ENCODE measurements around the gene FAT2.
"Not testable (repeated sequence)": the region's sequence is repeated elsewhere in the genome, so short reads cannot be mapped to it uniquely, and the experiment has no call there.

Gene FAT2

GRCh38 chr5:151611127-151611775 lies 20.1 kb upstream of the FAT2 start:
- DNase-seq (ENCODE audit: low read depth) = no peak

GRCh38 chr5:151608522-151608921 lies 17.4 kb upstream of the FAT2 start:
- DNase-seq (ENCODE audit: low read depth) = no peak

- no peak for DNase-seq (ENCODE audit: low read depth)
Observed at GRCh38 chr5:151607304-151607703, 16.2 kb upstream of the FAT2 start.

GRCh38 chr5:151605559-151605958 lies 14.4 kb upstream of the FAT2 start:
- DNase-seq (ENCODE audit: low read depth) = no peak

- no peak for DNase-seq (ENCODE audit: low read depth)
Observed at GRCh38 chr5:151602806-151603205, 11.7 kb upstream of the FAT2 start.

GRCh38 chr5:151601391-151601790 lies 10.3 kb upstream of the FAT2 start:
- DNase-seq (ENCODE audit: low read depth) = no peak

- DNase-seq (ENCODE audit: low read depth) = no peak
Observed at GRCh38 chr5:151600069-151600665, 9.0 kb upstream of the FAT2 start.

- DNase-seq (ENCODE audit: low read depth) = no peak
Observed at GRCh38 chr5:151598984-151599383, 7.9 kb upstream of the FAT2 start.

GRCh38 chr5:151598549-151598948 lies 7.4 kb upstream of the FAT2 start:
- no peak for DNase-seq (ENCODE audit: low read depth)

GRCh38 chr5:151597749-151598148 lies 6.6 kb upstream of the FAT2 start:
- no peak for DNase-seq (ENCODE audit: low read depth)

GRCh38 chr5:151596828-151597539 lies 5.9 kb upstream of the FAT2 start:
- no peak for DNase-seq (ENCODE audit: low read depth)

- DNase-seq (ENCODE audit: low read depth) = no peak
Observed at GRCh38 chr5:151595411-151595826, 4.3 kb upstream of the FAT2 start.

- DNase-seq (ENCODE audit: low read depth) = no peak
Observed at GRCh38 chr5:151592855-151593408, 1.8 kb upstream of the FAT2 start.

- no peak for DNase-seq (ENCODE audit: low read depth)
Observed at GRCh38 chr5:151589878-151590570, 1.1 kb downstream of the FAT2 start.

GRCh38 chr5:151587796-151588555 lies 3.2 kb downstream of the FAT2 start:
- no peak for DNase-seq (ENCODE audit: low read depth)

GRCh38 chr5:151585970-151586369 lies 5.2 kb downstream of the FAT2 start:
- no peak for DNase-seq (ENCODE audit: low read depth)

- DNase-seq (ENCODE audit: low read depth) = not testable (repeated sequence)
Observed at GRCh38 chr5:151585344-151585743, 5.8 kb downstream of the FAT2 start.

GRCh38 chr5:151584057-151584937 lies 6.8 kb downstream of the FAT2 start:
- DNase-seq (ENCODE audit: low read depth) = no peak

GRCh38 chr5:151581812-151582583 lies 9.1 kb downstream of the FAT2 start:
- DNase-seq (ENCODE audit: low read depth) = no peak

- no peak for DNase-seq (ENCODE audit: low read depth)
Observed at GRCh38 chr5:151581347-151581746, 9.8 kb downstream of the FAT2 start.
